IPS DF 6.9 (cell line): ENCODE results near the gene RAN.
"Not testable (repeated sequence)": the region's sequence is repeated elsewhere in the genome, so short reads cannot be mapped to it uniquely, and the experiment has no call there.

Experiments used
- DNase-seq: peaks from one replicate; pipeline ENCODE4 v3.0.0-alpha.2; 2013; ENCODE audit warnings: low read depth, low spot score
- H3K27ac ChIP-seq: one replicate; pipeline ENCODE4 v1.5.1; 2013; ENCODE audit warnings: low read length, control low read depth
- H3K27me3 ChIP-seq: 2 replicates; pipeline ENCODE4 v1.6.1; 2013; ENCODE audit warnings: mild to moderate bottlenecking, low read length; ENCODE audit not compliant: control insufficient read depth, insufficient read depth
- H3K36me3 ChIP-seq: 2 replicates; pipeline ENCODE4 v1.6.1; 2013; ENCODE audit warnings: low read length; ENCODE audit not compliant: control insufficient read depth, insufficient read depth
- H3K4me1 ChIP-seq: 2 replicates; pipeline ENCODE4 v1.6.1; 2013; ENCODE audit warnings: low read length; ENCODE audit not compliant: control insufficient read depth, insufficient read depth
- H3K4me3 ChIP-seq: 2 replicates; pipeline ENCODE4 v1.5.1; 2013; ENCODE audit warnings: mild to moderate bottlenecking, low read length
- H3K9me3 ChIP-seq: 2 replicates; pipeline ENCODE4 v1.6.1; 2013; ENCODE audit warnings: low read length, inconsistent platforms; ENCODE audit not compliant: control insufficient read depth, insufficient read depth
- WGBS: extraction: QIAGEN DNeasy Blood & Tissue Kit; methylation state at CpG from one replicate; pipeline ENCODE4 v1.1.7; 2013; ENCODE audit warnings: mixed read lengths, missing lambda C conversion rate; ENCODE audit not compliant: insufficient read length, insufficient coverage; 5-methylcytosine and 5-hydroxymethylcytosine counted together

RAN gene

DNA sequence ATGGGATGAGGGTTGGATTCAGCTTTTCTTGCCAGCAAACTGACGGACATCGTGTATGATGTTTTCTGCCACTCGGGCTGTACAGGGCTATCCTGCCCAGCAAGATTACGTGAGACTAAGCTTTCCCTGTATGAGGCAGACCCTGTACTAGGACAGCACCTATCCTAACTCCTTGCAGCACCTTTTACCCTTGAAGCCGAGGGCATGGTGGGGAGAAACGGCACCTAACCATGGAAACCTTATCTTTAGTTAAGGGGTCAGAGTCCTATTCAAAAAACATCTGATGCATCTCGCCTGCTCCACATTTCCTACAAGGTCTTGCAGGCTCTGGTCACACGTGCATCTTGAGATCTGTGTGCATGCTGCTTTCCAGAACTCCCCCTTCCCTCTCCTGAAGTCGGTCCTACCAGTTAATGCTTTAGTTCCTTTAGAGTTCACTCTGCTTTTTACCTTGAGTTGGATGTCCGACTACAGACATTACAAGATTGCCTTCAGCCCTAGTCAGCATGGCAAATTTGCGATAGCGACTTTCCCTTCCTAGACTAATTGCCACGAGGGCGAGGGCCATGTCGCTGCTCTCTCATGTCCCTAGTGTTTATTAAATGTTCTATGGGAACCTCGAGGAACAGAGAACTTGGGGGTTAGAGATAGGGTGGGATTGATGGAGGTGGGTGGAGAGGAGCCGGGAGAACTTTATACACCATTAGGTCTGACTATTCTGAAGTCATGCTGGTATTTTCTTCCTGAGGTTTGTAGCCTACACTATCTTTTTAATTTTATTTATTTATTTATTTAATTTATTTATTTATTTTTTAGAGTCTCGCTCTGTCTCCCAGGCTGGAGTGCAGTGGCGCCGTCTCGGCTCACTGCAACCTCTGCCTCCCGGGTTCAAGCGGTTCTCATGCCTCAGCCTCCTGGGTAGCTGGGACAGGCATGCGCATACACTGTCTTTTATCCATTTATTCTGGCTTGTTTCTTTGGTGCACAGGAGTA is 6.6 kb downstream of the RAN start:
- H3K27ac ChIP-seq, result no peak overlapping the region
- H3K9me3 ChIP-seq, result no peaks in the 10 kb centered on the region
- H3K27me3 ChIP-seq, result no peaks in the 10 kb centered on the region; the same call in 1 of the 2 replicates
- H3K36me3 ChIP-seq, result peaks cover 17% of the 10 kb centered on the region; the same call in 1 of the 2 replicates
- no peaks in the 10 kb centered on the region; the same call in 1 of the 2 replicates for H3K4me1 ChIP-seq
- no CpG with 5 or more reads among the region's 24 CpGs for WGBS
- no peak for DNase-seq
- no peak overlapping the region for H3K4me3 ChIP-seq

DNA sequence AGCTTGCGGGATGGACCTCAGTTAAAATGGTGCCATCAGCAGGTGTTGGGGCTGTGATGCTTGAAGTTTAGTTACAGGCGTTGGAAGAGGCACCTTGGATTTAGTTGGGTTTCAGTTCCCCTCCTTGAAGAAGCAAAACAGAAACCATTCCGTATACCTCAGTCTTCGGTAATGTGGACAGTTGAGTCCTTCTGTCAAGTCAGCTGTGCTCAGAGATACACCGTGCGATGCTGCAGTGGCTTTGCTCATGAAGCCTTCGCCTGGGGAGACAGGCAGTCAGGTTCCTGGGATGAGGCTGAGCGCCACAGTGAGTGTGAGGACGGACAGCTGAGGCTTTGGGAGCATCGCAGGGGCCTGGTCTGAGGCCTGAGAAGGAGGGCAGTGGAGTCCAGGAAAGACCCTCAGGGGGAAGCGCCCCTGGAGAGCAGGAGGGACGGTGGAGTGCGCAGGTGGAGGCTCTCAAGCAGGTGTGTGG is 7.4 kb downstream of the RAN start:
- Histone ChIP-seq H3K4me1 (no peaks in the 10 kb centered on the region; the same call in 1 of the 2 replicates), H3K36me3 (peaks cover 15% of the 10 kb centered on the region; the same call in 1 of the 2 replicates), H3K4me3 (no peak overlapping the region), H3K27me3 (no peaks in the 10 kb centered on the region; the same call in 1 of the 2 replicates), H3K27ac (no peak overlapping the region), H3K9me3 (no peaks in the 10 kb centered on the region)
- no peak for DNase-seq
- no CpG with 5 or more reads among the region's 13 CpGs for WGBS

DNA sequence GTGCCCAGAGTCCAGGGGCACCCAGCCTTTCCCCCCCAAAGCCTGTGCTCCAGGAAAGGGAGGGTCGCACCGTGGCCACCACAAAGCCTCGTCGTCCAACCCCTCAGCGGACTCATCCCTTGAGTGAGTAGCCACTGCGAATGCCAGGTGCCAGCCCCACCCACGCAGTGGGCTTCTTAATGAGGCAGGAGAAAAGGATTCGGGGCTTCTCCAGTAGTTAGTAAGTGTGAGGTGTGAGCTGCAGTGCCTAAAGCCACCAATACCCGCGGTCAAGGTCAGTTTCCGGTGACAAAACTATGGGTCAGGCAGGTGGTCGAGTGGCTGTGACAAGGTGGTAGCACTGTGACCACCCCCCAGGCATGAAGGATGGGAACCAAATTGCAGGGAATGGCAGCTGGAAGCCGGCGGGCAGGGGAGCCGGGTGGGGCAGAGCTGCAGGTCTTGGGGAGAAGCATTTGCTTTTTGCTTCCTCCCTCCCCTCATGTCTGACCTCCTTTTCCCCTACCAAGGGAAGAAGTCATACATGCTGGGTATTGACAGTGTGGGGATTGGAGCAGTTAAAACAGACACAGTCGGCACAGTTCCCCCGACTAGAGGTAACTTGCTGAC is 8.0 kb downstream of the RAN start:
- Histone ChIP-seq H3K27ac (no peak overlapping the region), H3K4me1 (no peaks in the 10 kb centered on the region; the same call in 1 of the 2 replicates), H3K36me3 (peaks cover 10% of the 10 kb centered on the region; the same call in 1 of the 2 replicates), H3K9me3 (no peaks in the 10 kb centered on the region), H3K27me3 (no peaks in the 10 kb centered on the region; the same call in 1 of the 2 replicates), H3K4me3 (no peak overlapping the region)
- no CpG with 5 or more reads among the region's 17 CpGs for WGBS
- DNase-seq, result no peak

DNA sequence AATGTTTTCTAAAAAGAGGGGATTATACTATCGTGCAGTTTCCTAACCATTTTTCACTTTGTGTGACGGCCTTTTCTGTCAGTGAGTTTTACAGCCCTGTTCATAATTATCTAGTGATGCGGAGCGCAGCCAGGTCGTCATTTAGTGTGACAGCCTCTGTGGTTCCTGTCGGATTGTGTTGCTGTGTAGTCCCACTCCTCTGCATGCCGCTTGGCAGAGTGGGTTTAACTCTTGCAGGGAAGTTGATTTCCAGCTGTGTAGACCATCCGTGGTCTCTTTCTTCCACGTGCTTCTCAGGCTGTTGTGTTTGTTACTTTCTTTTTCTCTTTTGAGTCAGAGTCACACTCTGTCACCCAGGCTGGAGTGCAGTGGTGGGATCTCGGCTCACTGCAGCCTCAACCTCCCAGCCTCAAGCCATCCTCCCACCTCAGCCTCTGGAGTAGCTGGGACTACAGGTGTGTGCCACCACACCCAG is 8.6 kb downstream of the RAN start:
- H3K36me3 ChIP-seq, result peaks cover 5% of the 10 kb centered on the region; the same call in 1 of the 2 replicates
- no peak for DNase-seq
- no peaks in the 10 kb centered on the region for H3K9me3 ChIP-seq
- H3K27me3 ChIP-seq, result no peaks in the 10 kb centered on the region; the same call in 1 of the 2 replicates
- no peak overlapping the region for H3K4me3 ChIP-seq
- WGBS, result no CpG with 5 or more reads among the region's 10 CpGs
- no peaks in the 10 kb centered on the region; the same call in 1 of the 2 replicates for H3K4me1 ChIP-seq
- H3K27ac ChIP-seq, result no peak overlapping the region

DNA sequence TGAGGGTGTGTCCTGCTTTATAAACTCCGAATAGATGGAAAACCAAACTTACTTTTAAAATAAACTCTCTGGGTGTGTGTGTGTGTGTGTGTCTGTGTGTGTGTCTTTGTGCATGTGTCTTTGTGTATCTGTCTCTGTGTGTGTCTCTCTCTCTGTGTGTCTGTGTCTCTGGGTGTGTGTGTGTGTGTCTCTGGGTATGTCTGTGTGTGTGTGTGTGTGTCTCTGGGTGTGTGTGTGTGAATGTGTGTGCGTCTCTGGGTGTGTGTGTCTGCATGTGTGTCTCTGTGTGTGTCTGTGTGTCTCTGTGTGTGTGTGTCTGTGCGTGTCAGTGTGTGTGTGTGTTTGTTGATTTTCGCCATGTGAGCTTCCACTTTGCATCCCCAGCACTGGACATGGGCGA is 9.2 kb downstream of the RAN start:
- DNase-seq, result no peak
- Histone ChIP-seq H3K36me3 (no peaks in the 10 kb centered on the region; the same call in 1 of the 2 replicates), H3K9me3 (no peaks in the 10 kb centered on the region), H3K4me3 (no peak overlapping the region), H3K27me3 (no peaks in the 10 kb centered on the region; the same call in 1 of the 2 replicates), H3K27ac (no peak overlapping the region), H3K4me1 (no peaks in the 10 kb centered on the region; the same call in 1 of the 2 replicates)
- WGBS, result no CpG with 5 or more reads among the region's 5 CpGs

DNA sequence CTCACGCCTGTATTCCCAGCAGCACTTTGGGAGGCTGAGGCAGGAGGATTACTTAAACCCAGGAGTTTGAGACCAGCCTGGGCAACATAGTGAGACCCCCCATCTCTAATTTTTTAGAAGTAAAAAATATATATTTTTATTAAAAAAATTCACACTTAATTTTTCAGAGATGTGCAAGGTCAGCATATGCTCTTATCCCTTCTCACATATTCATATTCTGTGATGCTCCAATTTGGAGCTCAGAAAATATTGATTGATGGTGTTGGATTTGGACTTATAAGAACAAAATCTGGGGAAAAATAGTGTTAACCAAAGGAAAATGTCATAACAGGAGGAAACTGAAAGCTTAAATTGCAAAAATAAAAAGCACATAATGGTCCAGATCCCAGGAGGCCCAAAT is 9.7 kb downstream of the RAN start:
- Histone ChIP-seq H3K9me3 (no peaks in the 10 kb centered on the region), H3K4me3 (no peak overlapping the region), H3K36me3 (no peaks in the 10 kb centered on the region; the same call in 1 of the 2 replicates), H3K27me3 (no peaks in the 10 kb centered on the region; the same call in 1 of the 2 replicates), H3K4me1 (no peaks in the 10 kb centered on the region; the same call in 1 of the 2 replicates), H3K27ac (no peak overlapping the region)
- no CpG with 5 or more reads among the region's 1 CpG for WGBS
- no peak for DNase-seq

DNA sequence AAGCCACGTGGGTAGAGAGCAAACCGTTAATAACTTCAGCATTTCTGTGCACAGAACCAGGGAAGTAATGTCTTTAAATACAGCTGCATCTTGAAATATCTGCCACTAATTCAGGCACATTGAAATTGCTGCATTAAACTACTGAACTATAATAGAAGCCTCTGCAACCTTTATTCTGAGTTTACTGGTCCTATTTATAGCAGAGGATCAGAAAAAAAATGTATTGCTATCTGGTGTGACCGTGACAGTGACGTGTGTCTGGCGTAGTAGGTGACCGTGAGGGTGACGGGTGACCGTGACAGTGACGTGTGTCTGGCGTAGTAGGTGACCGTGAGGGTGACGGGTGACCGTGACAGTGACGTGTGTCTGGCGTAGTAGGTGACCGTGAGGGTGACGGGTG is 15.3 kb downstream of the RAN start:
- not testable (repeated sequence) for H3K27ac ChIP-seq, DNase-seq, H3K4me1 ChIP-seq, H3K4me3 ChIP-seq, H3K36me3 ChIP-seq, H3K27me3 ChIP-seq, H3K9me3 ChIP-seq
- WGBS, result no CpG with 5 or more reads among the region's 17 CpGs

DNA sequence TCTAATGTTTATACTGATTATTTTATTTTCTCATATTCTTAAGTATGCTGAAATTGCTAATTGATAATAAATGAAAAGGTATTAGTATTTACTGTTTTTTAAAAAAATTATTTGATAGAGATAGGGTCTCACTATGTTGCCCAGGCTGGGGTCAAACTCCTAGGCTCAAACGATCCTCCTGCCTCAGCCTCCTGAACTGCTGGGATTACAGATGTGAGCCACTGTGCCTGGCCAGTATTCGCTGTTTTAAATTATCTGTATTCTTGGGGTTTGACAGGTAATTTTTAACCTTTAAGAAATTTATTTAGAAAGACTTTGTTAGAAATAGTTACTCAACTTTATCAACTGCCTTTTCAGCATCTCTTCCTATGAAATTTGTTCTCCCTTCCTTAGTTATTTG is 32.2 kb downstream of the RAN start:
- DNase-seq, result no peak
- WGBS, result no CpG with 5 or more reads among the region's 2 CpGs
- no peaks in the 10 kb centered on the region for H3K36me3 ChIP-seq
- H3K4me3 ChIP-seq, result no peak overlapping the region
- H3K4me1 ChIP-seq, result no peaks in the 10 kb centered on the region
- no peak overlapping the region for H3K27ac ChIP-seq
- H3K9me3 ChIP-seq, result no peaks in the 10 kb centered on the region
- no peaks in the 10 kb centered on the region for H3K27me3 ChIP-seq

DNA sequence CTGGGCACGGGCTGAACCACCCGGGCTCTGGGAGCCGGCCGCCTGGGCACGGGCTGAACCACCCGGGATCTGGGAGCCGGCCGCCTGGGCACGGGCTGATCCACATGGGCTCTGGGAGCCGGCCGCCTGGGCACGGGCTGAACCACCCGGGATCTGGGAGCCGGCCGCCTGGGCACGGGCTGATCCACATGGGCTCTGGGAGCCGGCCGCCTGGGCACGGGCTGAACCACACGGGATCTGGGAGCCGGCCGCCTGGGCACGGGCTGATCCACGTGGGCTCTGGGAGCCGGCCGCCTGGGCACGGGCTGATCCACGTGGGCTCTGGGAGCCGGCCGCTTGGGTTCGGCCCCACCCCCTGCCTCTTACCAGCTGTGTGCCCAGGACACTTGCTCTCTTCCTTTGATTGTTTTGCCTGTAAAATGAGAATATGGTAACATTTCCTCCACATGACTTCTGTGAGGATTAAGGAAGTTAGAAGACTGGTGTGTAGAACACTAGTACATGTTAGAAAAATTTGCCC is 33.1 kb downstream of the RAN start:
- H3K4me1 ChIP-seq, H3K27me3 ChIP-seq, DNase-seq, H3K9me3 ChIP-seq, H3K4me3 ChIP-seq, H3K36me3 ChIP-seq, H3K27ac ChIP-seq: not testable (repeated sequence)
- whole genome bisulfite sequencing, result no CpG with 5 or more reads among the region's 31 CpGs

DNA sequence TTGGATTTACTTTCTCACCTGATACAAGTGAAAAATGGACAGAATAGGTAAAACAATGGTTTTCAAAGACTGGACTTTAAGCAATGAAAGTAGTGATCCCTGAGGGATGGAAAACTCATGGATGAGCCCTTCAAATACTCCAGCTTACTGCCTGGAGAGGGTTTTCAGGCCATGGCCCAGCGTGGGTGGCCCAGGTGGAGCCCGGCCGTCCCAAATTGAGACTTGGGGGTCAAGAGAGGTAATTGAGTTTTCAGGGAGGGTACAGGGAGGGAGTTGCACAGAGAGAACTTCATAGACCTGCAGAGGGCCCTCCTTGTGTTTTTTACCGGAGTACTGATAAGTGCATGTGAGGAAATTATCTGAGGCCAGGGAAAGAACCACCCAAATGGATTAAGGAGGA is 37.2 kb downstream of the RAN start:
- Histone ChIP-seq H3K27ac (no peak overlapping the region), H3K4me3 (no peak overlapping the region), H3K36me3 (no peaks in the 10 kb centered on the region), H3K9me3 (no peaks in the 10 kb centered on the region), H3K4me1 (no peaks in the 10 kb centered on the region), H3K27me3 (no peaks in the 10 kb centered on the region)
- no CpG with 5 or more reads among the region's 4 CpGs for WGBS
- DNase-seq, result no peak
